Stimulated activated CD4-positive, alpha-beta T cell treated with anti-CD3 and anti-CD28 coated beads, Interleukin-15, amount 100 ng/mL, for 1 hour (primary cell): ENCODE measurements around the gene CD1B.
"Not testable (repeated sequence)": the region's sequence is repeated elsewhere in the genome, so short reads cannot be mapped to it uniquely, and the experiment has no call there.

Experiments
- DNase-seq, 2 donors: peaks; one replicate each; pipeline ENCODE4 v3.0.0-alpha.2; 2020; ENCODE audit warnings: low read depth in 1 of 2, low spot score in 1 of 2

The CD1B gene

DNA sequence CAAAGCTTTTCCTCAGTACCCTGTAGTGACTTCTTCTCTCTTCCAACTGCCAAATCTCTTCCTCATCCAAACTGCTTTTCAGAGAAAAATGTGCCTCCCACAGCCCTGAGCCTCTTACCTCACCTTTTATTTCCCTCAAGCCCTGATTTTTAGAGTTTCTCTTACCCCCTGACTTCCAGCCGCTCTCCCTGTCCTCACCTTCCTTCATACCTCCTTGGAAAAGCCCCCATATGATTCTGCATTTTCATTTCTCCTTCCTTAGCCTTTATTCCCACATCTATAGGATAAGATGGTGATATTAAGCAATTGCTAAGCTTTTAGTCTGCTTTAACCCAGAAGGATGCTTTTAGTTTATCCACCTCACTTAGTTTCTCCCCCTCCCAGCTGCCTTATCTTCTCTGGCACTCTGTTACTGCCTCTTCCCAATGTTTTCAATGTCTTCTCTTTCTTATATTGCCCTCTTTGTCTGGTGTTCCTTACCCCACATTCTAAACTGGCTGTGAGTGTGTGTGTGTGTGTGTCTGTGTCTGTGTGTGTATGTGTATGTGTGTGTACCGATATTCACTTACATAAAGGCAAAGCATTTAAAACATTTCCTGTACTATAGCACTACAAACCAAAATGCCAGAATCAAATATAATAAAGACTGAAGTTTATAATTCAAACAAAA lies at the start of gene CD1B:
Gene CD1B (minus strand): TSS at position 51 of the 670 bp plus-strand sequence. CDS start 108 bp downstream, outside the sequence.
- no peak for DNase-seq

DNA sequence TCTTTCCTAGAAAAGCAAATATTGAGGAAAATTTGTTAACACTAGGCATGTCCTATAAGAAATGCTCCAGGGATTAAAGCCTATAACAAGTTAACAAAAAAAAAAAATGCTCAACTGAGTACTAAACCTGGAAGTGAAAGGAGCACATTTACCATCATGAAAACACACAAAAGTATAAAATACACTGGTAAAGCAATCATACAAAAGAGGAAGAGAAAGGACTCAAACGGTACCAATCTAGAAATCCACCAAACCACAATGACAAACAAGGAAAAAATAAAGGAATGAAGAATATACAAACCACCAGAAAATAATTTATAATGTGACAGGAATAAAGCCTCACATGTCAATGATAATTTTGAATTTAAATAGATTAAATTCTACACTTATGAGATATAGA lies 43.5 kb upstream of the CD1B start:
- no peak for DNase-seq

DNA sequence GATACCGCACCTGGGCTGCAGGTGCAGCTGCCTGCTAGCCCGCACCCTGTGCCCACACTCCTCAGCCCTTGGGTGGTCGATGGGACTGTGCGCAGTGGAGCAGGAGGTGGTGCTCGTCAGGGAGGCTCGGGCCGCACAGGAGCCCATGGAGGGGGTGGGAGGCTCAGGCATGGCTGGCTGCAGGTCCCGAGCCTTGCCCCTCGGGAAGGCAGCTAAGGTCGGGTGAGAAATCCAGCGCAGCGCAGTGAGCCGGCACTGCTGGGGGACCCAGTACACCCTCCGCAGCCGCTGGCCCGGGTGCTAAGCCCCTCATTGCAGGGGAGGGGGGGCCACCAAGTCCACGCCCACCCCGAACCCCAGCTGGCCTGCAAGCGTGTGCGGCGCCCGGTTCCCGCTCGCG lies 42.8 kb upstream of the CD1B start:
- DNase-seq: not testable (repeated sequence)

DNA sequence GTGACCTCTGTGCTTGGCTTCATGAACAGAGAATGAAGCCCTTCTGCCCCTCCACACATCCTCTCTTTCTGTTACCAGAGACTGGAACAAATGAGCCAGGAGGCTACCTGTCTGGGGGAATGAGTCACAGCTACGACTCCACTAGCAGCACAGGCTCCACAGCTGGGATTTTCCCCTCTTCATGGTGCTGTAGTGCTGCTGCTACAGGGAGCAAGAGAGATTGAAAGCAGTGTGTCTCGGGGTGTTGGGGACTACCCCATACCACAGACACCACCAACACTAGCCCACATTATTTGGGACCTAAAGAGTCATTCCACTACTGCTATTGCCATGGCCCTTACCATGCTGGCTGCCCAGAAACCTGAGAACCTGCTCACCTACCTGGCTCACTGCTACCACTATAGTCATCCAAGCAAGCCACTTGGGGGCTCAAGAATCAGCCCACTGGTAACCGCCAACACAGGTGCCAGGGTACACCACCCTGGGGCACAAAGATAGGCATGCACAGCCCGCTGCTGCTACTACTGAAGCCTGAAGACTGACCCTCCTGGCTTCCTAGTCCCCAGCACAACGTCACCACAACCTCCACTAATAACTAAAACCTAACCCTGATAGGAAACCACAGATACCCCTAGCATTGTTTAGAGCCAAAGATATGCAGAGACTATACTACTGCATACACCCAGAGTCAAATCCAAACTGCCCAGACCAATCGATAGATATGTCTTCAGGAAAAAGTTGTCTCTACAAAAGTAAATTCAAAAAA lies 40.0 kb upstream of the CD1B start:
- no peak for DNase-seq

DNA sequence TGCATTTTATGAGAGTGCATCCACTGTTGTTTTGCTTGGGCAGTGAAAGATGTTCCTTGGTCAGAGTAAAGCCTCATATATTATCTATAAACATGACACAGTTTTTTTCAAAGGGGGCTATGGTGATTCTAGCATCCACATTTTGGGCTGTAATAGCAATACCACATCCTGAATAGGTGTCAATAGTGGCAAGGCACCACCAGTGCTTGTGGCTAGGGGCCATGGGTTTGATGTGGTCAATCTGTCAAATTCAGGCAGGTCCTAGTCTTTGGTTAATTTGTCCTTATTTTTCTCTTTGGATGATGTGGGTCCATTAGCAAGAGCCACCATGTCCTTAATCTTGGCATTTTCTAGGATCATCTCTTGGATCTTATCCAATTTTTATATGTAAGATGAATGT lies 35.5 kb upstream of the CD1B start:
- DNase-seq: no peak

DNA sequence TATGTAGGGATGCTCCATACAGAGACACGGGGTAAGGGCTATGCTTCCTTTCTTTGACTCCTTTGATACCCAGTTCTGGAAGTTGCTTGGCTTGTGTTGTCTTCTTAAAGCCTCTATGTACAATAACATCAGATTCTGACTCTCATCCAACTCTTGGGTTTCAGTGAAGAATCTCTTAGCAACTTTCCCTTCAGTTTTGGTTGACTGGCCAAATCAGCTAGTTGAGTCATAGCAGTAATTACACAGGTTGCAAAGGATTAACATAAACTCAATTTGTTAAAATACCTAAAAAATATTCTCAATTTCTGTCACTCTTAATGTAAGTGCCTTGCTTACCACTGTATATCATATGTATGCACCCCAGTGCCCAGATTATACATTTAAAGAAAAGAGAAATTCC lies 31.6 kb upstream of the CD1B start:
- DNase-seq: no peak

DNA sequence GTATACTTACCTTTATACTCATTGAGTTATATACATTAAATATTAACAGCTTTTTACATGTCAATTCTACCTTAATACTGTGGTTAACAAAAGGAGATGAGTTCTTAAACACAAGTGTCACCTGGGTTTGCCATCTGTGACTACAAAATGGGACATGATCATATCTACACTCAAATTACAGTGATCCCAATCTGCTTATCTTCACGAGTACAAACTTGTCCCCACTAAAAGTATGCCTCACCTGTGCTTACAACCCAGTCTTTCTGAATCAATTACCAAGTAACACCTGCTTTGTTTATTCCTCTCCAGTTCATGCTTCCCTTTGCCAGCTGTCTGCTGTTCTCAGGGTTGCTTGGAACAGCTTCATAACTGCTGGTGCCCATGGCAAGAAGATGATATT lies 31.2 kb upstream of the CD1B start:
- no peak for DNase-seq

DNA sequence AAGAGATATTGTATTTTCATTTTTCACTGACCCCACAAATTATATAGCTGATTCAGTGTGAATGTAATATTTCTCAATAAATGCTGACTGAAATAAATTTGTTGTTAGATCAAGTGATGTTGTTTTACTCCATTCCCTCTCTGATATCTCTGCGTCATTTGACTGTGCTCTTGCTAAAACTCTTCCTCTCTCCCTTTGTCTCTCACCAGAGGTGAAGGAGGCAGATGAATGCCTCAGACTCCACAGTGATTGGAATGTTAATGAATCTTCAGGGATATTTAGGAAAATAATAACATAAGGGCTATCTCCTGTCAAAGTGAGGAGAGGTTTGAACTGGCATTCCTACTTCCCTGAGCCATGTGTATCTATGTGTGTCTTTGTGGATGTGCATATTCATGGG lies 26.1 kb upstream of the CD1B start:
- DNase-seq: no peak

DNA sequence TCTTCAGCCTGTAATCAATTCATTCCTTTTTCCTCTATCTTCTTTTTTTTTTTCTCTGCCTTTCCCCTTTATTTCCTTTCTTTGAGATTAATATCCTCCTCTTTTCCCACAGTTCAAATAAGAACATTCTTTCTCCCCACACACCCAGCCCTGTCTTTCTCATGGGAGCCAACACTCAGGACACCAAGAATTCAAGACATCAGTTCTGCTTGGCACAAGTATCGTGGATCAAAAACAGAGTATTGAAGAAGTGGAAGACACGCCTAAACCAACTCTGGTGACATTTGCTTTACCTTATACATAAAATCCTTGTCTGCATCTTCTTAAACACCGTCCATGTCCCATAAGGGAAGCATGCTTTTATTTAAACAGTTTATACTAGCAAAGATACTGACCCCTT lies 25.3 kb upstream of the CD1B start:
- DNase-seq: no peak

DNA sequence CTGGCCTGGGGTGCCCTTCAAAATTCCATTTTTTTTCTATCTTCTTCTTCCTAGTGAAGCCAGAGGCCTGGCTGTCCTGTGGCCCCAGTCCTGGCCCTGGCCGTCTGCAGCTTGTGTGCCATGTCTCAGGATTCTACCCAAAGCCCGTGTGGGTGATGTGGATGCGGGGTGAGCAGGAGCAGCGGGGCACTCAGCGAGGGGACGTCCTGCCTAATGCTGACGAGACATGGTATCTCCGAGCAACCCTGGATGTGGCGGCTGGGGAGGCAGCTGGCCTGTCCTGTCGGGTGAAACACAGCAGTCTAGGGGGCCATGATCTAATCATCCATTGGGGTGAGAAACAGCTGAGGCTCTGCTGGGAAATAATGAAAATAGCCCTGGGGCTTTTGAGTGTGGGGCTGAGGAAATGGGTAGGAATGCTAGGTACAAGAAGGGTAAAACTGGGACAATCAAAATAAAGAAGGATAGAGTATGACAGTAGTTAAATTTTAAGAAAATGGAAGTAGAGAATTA lies 24.5 kb upstream of the CD1B start:
- no peak for DNase-seq

DNA sequence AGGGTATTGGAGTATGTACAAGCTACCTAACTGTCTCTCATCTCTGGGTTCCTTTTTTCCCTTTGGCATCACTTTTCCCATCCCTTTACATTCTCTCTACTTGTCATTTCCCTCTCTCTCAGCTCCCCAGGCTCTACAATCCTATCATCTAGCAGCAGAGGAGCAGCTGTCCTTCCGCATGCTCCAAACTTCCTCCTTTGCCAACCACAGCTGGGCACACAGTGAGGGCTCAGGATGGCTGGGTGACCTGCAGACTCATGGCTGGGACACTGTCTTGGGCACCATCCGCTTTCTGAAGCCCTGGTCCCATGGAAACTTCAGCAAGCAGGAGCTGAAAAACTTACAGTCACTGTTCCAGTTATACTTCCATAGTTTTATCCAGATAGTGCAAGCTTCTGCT lies 22.9 kb upstream of the CD1B start:
- DNase-seq: no peak

DNA sequence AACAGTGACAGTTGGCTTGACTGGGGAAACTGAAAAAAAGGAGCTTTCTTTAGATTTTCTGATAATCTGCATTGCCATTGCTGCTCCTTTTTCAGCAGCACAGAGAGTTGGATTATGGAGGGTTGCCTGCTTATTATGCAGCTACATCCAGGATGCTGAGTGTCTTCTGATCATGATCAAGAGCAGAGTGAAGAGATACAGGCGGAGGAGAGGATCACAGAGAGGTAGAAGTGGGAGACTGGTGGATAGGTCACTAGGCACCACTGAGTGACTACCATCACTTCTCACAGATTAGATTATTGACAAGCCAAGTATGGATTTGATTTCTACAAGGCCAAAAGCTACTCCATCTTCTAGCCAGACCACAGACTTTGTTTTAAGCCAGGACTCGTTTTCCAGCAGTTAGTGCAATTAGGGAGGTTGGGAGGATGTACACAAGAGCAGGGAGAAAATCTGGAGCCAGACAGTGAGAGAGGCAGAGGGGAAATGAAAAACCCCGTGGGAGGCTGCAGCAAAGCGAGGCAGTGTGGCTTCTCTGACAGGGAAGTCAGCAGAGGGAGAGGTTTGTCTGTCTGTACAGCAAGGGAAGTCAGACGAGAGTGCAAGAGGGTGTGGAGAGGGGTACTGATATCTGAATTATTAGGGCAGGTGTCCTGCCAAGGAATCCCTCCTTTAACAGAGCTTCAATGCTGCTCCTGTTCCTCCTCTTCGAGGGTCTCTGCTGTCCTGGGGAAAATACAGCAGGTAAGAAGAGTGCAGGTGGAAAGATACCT lies 22.2 kb upstream of the CD1B start, which contains the start of gene CD1E:
Gene CD1E (plus strand): TSS at position 592 of the 773 bp plus-strand sequence. CDS start 95 bp downstream, at position 687.
- DNase-seq: no peak

DNA sequence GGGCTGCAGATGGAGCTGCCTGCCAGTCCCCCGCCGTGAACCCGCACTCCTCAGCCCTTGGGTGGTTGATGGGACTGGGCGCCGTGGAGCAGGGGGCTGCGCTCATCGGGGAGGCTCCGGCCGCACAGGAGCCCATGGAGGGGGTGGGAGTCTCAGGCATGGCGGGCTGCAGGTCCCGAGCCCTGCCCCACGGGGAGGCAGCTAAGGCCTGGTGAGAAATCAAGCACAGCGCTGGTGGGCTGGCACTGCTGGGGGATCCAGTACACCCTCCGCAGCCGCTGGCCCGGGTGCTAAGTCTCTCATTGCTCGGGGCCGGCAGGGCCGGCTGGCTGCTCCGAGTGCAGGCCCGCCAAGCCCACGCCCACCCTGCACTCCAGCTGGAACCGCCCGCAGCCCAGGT lies 17.6 kb upstream of the CD1B start:
- not testable (repeated sequence) for DNase-seq

DNA sequence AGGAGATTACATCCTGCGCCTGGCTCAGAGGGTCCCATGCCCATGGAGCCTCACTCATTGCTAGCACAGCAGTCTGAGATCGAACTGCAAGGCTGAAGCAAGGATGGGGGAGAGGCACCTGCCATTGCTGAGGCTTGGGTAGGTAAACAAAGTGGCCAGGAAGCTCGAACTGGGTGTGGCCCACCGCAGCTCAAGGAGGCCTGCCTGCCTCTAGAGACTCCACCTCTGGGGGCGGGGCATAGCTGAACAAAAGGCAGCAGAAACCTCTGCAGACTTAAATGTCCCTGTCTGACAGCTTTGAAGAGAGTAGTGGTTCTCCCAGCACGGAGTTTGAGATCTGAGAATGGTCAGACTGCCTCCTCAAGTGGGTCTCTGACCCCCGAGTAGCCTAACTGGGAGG lies 5.1 kb upstream of the CD1B start:
- DNase-seq: not testable (repeated sequence)

DNA sequence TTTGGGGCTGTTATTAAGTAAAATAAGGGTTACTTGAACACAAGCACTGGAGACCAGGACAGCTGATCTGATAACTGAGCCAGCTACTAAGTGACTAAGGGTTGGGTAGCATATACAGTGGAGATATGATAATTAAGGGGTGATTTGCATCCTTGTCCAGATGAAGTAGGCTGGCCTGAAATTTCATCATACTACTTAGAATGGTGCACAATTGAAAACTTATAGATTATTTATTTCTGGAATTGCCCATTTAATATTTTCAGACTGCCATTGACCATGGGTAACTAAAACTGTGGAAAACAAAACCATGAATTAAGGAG lies 3.8 kb upstream of the CD1B start:
- no peak for DNase-seq

DNA sequence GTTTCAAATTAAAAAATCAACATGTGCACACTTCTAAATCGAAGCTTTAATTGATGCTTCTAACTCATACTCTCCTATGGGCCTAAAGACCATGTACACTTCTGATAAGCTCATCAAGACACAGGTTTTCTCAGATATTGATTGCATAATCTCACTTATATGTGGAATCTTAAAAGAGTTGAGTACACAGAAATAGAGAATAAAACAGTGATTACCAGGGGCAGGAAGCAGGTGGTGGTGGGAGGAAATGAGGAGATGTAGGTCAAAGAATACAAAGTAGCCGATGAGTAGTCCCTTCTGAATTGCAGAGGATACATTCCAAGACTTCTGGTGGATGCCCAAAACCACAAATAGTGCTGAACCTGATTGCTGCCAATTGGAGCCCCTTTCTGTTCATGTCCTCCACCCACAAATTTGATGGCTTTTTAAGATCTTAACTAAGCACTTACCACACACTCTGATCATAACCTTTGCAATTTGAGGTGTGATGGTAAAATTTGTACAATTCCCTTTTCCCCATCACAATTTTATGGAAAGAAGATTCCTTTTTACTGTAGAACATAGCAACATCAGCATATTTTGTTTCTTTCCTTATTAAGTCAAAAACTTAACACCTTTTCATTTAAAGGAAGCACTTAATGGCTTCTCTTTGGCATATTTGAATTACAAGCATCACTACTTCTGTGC lies 3.3 kb upstream of the CD1B start:
- no peak for DNase-seq

DNA sequence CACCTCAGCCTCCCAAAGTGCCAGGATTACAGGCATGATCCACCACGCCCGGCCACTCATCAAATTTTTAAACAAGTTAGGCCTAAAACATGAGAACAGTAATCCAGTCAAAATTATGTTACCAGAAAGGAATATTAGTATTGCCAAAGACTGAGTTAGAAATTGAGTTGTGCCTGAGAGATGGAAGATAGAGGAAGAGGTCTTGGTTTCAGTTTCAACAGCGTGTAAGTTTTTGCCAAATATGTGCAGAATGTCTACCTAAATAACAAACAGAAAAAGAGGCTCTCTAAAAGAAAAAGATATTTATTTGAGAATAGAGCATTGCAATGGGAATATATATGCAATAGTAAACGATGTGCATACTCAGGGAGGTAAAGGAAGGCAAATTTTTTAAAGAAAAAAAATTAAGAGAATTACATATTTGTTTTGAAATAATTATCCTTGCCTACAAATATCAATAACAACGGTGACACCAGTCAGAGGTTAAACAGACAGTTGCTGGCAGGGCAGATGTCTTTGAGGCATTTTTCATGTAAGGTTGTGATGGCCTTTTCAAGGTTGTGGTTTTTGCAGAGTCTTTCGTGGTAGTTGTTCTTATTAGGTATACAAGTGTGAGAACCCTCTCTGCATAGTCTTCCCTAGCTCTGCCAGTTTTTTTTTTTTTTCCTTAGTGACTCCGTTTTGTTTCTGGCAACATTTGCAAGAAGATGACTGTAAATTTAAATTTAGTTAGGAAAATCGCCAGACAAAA lies 2.2 kb upstream of the CD1B start:
- no peak for DNase-seq

DNA sequence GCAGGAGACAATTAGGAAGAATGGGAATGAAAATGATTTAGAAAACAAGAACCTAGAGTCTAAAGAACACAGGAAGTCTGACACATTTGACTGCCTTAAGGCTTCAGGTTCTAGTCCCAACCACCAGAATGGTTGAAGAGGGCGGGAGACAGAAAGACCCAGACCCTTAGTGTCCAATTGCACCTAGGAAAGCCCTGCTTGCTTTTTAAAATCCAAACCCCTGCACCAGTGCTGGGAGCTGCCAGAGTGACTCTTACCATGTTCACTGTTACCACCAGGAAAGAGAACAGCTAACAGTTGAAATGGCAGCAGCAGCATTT lies 265 bp downstream of the CD1B start:
- no peak for DNase-seq

DNA sequence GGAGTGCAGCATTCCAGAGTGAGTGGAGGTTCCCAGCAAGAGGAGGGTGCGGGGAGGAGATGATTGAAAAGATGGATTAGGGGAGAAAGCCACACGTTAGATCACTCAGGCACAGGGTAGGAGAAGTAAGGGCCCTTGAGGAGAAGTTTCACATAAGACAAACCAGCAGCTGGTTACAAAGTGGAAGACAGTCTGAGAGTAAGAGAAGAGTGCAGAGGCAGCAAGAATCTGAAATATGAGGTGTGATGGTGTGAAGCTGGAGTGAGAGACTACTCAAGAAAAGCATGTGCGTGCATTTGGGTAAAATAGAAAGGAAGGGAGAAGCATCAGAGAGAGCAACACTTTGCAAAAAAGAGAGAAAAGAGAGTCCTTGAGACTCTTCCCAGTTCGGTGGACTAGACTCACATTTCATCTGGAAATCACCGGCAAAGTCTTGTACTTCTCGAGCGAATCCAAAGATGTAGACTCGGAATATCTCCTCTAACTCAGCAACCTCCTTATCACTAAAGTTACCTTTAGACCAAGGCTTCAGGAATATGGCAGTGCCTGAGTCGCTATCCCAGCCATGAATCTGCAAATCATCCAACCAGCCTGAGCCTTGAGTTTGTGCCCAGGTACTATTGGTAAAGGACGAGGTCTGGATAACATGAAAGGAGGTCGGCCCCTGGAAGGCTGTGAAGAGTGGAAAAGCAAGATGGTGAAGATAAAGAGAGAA lies 783 bp downstream of the CD1B start:
- no peak for DNase-seq

DNA sequence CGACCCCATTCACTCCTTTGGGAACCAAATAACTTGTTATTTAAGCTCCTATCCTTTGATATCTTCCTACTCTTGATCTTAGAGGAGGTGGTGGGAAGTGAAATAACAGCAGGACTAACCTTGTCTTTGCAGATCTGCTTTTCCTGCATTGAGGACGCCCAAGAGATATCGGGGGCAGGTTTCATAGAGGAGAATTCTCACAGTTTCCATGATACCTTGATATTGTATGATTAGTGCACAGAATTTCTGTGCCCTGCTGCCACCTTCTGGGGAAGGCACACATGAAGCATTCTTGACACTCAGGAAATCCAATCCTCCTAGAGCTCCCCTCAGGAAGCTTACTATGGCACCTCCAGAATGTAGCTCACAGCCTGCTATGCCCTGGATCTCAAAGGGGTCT lies 1.6 kb downstream of the CD1B start:
- DNase-seq: no peak
